Left kidney (tissue), 2 donors: ENCODE data around the gene SPPL3. TPM values are rescaled to one million over a fixed set of nuclear protein-coding genes. Genes with fewer than 3 reads are reported as not detected.
"Not testable (repeated sequence)": the region's sequence is repeated elsewhere in the genome, so short reads cannot be mapped to it uniquely, and the experiment has no call there.

Experiments used
- DNase-seq: peaks from one replicate; pipeline ENCODE4 v3.0.0-alpha.2; 2013
- polyA plus RNA-seq: library from polyadenylated mRNA; unstranded; fragments of 120-200 nt; gene quantifications from one replicate; pipeline ENCODE4 v1.2.1, GENCODE V29; 2013; ENCODE audit not compliant: insufficient read length

The SPPL3 gene
- polyA plus RNA-seq, 1 donor: 86.5 TPM

DNA sequence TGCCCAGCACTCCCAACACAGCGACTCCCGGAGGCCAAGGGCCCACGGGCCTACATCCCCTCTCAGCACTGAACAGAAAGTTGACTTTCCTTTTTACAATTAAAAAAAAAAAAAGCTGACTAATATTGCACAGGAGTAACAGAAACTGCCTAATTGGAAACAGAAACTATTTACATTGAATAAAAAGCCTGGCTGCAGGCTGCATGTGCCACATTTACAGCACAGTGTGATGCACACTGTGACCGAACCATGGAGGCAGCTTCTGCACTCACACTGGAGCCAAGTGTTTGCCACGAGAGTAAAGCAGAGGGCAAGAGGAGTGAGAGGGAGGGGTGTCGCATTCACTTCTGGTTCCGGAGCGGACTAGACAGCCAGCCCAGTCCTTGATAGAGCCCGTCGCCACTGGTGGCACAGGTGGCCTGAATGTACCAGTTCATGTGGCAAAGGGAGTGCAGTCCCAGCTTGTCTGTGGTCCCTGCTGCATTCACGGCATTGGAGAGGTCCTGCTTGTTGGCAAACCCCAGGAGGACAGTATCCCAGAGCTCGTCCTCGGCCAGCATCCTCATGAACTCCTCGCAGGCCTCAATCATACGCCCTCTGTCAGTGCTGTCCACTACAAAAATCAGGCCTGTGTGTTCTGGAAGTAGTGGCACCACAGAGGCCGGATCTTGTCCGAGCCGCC, 59.2 kb downstream of the SPPL3 start:
- no peak for DNase-seq

- DNase-seq: no peak
Measured at GRCh38 chr12:120844297-120844696, 59.9 kb downstream of the SPPL3 start.

- no peak for DNase-seq
Measured at GRCh38 chr12:120843472-120843871, 60.7 kb downstream of the SPPL3 start.

DNA sequence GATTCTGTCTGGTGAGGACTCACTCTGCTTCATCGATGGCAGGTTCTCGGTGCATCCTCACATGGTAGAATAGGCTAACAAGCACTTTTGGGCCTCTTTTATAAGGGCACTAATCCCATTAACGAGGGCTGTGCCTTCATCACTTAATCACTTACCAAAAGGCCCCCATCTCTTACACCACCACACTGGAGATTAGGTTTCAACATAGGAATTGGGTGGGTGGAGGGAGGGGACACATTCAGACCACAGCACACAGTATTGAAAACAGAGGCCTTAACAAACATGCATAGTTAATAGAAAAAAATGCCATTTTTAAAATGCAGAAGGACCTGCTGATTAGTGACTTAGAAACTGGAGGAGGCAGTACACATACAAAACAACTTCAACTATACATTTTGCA, 61.6 kb downstream of the SPPL3 start:
- DNase-seq: no peak

- DNase-seq: no peak
Measured at GRCh38 chr12:120841525-120841924, 62.6 kb downstream of the SPPL3 start.

DNA sequence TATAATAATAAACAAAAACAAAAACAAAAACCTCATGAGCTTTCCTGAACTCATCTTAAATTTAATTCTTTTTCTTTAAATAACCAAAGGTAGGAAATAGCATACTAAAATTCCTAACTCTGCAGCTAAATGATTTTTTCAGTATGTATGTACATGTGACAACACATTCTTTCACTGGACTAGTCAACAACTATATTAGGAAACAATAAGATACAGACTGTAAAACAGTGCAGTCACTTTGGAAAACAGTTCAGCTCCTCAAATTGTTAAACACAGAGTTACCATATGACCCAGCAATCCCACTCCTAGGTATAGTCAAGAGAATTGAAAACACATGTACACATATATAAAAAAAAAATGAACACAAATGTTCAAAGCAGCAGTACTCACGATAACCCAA, 64.7 kb downstream of the SPPL3 start:
- DNase-seq: no peak

GRCh38 chr12:120838629-120839383, 65.4 kb downstream of the SPPL3 start:
- DNase-seq: not testable (repeated sequence)

- no peak for DNase-seq
Measured at GRCh38 chr12:120836114-120836684, 68.0 kb downstream of the SPPL3 start.

GRCh38 chr12:120835657-120836056, 68.5 kb downstream of the SPPL3 start:
- no peak for DNase-seq

DNA sequence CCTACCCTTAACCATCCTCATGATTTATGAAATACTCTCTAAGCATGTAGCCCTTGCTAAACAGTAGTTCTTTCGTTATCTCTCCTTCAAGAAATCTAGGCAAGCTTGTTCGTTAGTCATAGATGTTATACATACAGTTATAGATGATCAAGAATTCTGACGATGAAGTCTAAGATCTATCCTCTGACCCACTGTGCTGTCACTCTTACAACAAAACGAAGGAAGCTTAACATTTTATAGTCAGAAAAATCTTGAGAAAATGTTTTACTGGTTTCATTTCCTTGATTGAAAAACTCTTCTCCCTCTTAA, 68.9 kb downstream of the SPPL3 start:
- DNase-seq: no peak

DNA sequence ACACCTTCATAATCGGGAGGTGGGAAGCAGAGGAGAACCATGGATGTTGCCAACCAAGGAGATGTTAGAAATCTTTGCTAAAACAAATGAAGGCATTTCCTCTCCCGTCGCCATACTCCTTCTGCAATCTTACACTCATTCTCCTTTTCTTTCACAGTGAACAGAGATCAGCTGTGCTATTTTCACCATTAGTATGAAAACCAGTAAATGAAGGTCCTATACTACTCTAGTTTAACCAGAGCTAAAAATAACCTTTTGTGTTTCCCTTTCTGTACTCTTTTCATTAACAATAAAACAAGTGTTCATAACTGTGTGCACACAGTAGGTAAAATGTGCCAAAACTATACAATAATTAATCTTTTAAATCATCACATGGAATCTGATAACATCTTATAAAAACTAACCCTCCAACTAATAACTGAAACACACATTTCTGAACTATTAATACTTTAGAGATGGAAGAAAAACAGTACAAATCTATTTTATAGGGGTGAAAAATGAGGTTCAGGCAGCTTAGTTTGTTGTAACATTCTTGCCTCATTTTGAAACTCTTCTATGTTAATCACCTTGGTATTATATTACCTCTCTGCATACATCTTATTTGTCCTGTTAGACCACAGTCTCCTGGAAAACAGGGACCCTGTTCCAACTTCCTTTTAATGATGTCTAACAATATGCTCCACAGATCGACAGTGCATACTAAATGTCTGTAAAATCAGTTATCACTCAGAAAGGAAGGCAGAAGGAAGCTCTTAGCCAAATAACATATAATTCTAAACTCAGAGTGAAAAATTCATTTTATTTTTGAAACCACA, 69.5 kb downstream of the SPPL3 start:
- no peak for DNase-seq

- DNase-seq: no peak
Measured at GRCh38 chr12:120833849-120834248, 70.3 kb downstream of the SPPL3 start.

- no peak for DNase-seq
Measured at GRCh38 chr12:120832737-120833136, 71.4 kb downstream of the SPPL3 start.

DNA sequence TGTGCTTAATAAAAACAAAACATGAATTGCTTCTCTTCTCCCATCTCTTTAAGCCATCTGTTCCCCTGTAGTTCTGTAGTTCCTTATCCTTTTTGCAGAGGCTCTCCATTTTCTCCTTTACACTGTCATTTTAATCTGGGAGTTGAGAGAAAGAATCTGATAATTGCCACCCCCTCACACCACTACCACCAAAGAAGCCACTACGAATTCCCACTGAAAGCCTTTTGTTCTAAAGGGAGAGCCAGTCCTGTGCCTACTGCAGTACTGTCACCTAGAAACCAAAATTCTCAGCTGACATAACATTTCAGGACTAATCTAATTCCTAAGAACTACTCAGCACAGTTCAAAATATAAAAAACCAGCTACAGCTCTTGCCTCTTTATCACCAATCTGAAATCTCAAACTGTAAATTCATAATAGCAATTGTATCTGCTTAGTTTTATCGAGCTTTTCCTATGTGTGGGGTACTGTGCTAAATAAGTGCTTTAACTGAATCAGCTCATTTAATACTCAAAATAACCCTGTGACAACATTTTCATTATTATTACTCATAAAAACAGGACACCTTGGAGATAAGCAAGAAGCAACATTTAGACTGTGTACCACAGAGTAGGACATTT, 72.4 kb downstream of the SPPL3 start:
- DNase-seq: no peak

DNA sequence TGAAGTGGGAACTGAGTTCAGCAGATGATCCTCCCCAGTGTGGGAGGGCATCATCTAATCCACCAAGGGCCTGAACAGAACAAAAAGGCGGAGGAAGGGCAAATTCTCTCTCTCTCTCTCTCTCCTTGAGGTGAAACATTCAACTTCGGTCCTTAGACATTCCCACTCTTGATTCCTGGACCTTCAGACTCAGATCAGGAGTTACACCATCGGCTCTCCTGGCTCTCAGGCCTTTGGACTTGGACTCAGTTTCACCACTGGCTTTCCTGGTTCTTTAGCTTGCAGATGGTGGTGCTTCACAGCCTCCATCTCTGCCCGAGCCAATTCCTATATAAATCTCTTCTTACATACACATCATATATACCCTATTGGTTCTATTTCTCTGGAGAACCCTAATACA, 73.2 kb downstream of the SPPL3 start:
- no peak for DNase-seq

- no peak for DNase-seq
Measured at GRCh38 chr12:120830052-120830940, 73.9 kb downstream of the SPPL3 start.

GRCh38 chr12:120826335-120826734, 77.8 kb downstream of the SPPL3 start:
- no peak for DNase-seq

- no peak for DNase-seq
Measured at GRCh38 chr12:120825337-120825736, 78.8 kb downstream of the SPPL3 start.

DNA sequence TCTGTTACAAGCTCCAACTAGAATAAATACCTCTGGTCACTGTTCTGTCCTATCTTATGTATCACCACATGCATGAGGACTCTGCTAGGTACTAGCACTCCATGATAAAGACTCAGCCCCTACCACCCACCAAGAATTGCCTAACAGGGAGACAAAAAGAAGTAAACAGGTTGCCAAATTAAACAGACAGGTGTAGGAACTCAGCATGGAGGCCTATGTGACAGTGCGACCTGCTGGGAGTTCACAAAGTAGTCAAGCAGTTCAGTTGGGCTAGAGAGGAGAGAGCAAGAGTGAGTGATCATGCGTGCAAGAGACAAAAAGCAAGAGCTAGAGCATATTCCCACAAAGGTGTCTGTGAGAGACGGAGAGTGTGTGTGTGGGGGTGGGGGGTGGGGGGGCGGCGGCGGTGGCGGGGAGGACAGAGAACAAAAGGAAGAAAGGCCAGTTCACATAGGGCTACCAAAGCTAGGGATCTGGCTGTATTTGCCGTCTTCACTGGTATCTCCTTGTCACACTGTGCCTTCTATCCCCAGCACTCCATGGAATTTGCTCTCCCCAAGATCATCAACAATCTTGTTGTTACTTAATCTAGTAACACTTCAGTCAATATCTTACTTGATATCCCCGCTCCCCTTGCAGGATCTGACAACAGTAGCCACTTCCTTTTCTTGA, 81.2 kb downstream of the SPPL3 start:
- no peak for DNase-seq

- DNase-seq: no peak
Measured at GRCh38 chr12:120821878-120822277, 82.3 kb downstream of the SPPL3 start.
